SH-SY5Y (cell line): Measurements from ENCODE around the gene UHRF1.

ENCODE experiments used
- GATA2 ChIP-seq: IDR thresholded peaks from 2 replicates; pipeline ENCODE4 v1.6.1; 2011; ENCODE audit warnings: mild to moderate bottlenecking, low read depth, low read length
- GATA3 ChIP-seq: IDR thresholded peaks from 2 replicates; pipeline ENCODE4 v1.6.1; 2011; ENCODE audit warnings: low read depth, mild to moderate bottlenecking, low read length, moderate library complexity

GRCh38 chr19:4878491-4878968 is 30.8 kb upstream of the UHRF1 start:
- TF ChIP-seq GATA2 = no peak
- no peak for TF ChIP-seq GATA3
